Measurements from ENCODE around the gene NCOA7.

- TF ChIP-seq POLR2AphosphoS5 (IDR thresholded peaks at IDR 0.05) (no peak), POLR2A (IDR thresholded peaks at IDR 0.05) (no peak), EP300 (IDR thresholded peaks at IDR 0.05) (no peak)
- TF ChIP-seq, protein P1, sequence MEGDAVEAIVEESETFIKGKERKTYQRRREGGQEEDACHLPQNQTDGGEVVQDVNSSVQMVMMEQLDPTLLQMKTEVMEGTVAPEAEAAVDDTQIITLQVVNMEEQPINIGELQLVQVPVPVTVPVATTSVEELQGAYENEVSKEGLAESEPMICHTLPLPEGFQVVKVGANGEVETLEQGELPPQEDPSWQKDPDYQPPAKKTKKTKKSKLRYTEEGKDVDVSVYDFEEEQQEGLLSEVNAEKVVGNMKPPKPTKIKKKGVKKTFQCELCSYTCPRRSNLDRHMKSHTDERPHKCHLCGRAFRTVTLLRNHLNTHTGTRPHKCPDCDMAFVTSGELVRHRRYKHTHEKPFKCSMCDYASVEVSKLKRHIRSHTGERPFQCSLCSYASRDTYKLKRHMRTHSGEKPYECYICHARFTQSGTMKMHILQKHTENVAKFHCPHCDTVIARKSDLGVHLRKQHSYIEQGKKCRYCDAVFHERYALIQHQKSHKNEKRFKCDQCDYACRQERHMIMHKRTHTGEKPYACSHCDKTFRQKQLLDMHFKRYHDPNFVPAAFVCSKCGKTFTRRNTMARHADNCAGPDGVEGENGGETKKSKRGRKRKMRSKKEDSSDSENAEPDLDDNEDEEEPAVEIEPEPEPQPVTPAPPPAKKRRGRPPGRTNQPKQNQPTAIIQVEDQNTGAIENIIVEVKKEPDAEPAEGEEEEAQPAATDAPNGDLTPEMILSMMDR (IDR thresholded peaks at IDR 0.05): no peak
Observed at GRCh38 chr6:125759184-125759902, 31.4 kb upstream of the NCOA7 start.

Measured in suprapubic skin (tissue), 4 donors.